GM21528 (cell line): Measurements from ENCODE around the gene F3.
A peak's percentile ranks its signal among the peaks of the same experiment; 100 is the strongest.
"Not testable (repeated sequence)": the region's sequence is repeated elsewhere in the genome, so short reads cannot be mapped to it uniquely, and the experiment has no call there.

Experiments
- ATAC-seq: cut with Tn5 transposase; IDR thresholded peaks from one replicate; pipeline ENCODE4 v1.9.1; 2021; ENCODE audit warnings: mild to moderate bottlenecking, moderate library complexity; ENCODE audit not compliant: unreplicated experiment, low FRiP score

F3 gene

DNA sequence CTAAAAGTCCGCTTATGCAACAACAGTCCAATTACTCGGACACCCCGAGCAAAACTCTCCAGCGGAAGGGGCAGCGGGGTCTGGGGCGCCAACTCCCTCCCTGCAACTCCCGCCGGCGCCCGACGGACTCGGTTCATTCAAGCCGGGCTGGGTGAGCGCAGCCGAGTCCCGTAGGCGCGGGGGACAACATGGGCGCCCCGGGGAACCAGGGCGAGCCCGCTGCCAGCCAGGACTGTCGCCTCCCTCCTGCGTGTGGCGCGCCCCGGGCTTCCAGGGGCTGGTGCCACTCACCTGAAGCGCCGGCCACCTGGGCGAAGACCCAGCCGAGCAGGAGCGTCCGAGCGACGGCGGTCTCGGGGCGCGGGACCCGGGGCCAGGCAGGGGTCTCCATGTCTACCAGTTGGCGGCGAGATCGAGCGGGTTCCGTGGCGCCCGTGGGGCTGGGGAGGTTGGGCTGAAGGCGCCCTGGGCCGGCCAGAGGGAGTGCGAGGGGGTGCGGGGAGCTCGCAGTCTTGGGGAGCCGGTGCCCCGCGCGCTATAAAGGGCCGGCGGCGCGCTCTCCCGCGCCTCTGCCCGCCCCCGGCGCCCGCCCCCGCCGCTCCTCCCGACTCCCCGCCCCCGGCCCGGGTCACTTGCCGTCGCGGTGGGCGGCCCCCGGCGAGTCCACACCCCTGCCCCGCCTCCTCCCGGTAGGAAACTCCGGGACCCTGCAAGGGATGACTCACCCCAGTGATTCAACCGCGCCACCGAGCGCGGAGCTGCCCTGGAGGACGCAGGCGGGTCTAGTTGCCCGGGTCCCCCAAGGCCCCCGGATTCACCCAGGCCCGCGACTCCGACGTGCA, at the start of gene F3:
Gene F3 (minus strand): TSS at position 514 of the 842 bp plus-strand sequence. CDS start 123 bp downstream, at position 391.
- peak; percentile 87 for ATAC-seq

DNA sequence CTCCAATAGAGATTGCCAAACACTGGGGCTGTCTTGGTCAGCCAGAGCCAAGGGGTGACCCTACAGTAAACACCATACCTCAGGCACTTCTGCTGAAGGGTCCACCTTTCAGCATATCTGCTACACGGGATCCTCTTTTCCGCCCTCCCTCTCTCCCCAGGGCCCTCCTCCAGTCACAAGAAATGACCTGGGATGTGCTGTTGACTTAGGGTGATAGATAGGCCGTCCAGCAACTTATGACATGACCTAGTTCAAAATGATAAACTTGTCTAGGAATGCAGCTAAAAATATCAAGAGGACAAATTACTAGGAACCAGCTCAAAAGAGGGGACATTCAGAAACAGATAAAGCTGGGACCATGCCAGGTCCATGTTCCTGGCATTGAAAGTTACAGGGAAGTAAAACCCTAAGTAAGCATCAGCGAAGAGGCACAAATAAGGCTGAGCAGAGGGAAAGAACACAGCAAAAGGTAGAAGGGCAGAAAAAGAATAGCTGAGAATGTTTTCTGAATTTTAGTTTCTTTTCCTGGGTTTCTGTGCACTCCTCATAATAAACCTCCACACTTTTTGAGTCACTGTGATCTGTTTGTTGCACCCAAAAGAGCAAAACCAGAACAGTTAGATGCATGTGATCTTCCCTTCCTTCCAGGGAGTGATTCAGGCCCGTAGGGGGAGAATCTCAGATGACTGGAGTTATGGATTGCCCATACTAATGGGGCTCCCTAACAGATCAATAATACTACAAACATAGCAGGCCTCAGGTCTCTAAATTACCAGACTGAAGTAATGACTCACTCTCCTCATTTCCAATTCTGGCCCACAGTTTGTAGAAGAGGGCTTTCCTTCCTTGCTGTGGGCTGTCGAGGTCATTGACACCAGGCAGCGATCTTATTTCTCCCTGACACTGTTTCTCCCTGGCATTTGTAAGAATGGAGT, 48.9 kb upstream of the F3 start:
- ATAC-seq = no peak

DNA sequence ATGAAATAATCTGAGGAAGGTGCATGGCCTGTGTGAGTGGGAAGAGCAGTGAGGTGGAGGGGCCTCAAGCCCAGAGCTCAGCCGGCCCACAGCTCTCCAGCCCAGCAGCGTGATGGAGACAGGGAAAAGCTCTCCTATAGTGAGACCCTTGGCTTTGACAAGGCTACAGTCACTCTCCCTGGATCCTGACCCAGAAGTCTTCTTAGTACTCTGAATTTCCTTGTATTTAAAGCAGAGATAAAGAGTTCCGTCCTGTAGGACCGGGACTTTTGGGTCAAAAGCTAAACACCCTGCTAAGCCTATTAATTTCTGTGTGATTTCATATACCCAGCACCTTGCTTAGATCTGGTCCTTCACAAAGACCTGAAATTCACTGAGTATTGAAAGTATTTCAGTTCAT, 48.2 kb upstream of the F3 start:
- ATAC-seq = no peak

DNA sequence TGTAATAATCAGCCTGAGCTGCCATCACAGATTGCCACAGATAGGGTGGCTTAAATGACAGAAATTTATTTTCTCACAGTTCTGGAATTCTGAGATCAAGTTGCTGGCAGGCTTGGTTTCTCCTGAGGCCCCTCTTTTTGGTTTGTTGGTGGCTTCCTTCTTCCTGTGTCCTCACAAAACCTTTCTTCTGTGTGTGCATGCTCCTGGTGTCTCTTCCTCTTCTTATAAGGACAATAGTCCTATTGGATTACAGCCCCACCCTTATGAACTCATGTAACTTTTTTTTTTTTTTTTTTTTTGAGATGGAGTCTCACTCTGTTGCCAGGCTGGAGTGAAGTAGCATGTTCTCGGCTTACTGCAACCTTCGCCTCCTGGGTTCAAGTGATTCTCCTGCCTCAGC, 41.0 kb upstream of the F3 start:
- no peak for ATAC-seq

DNA sequence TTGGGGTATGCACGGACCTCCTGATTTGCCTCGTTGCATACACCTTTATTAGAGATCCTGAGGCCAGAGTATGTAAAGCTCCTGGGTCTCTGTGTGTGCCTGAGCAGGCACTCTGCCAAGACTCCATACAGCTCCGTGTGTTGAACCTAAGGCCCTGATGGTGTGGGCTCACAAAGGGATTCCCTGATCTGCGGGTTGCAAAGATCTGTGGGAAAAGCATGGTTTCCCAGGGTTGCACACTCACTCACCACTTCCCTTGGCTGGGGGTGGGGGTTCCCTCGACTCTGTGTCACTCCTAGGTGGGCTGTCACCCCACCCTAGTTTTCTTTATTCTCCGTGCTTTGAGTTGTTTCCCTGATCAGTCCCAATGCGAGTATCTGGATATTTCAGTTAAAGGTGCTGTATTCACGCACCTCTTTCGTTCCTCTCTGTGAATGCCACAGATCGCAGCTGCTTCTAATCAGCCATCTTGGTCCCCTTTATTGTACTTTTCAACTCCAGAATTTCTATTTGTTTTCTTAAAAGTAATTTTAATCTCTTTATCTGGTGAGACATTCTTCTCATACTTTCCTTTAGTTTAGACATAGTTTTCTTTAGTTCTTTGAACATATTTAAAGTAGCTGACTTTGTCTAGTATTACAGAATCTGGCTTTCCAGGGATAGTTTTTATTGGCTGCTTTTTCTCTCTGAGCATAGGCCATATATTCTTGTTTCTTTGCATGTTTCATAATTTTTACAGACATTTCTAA, 39.0 kb upstream of the F3 start:
- no peak for ATAC-seq

DNA sequence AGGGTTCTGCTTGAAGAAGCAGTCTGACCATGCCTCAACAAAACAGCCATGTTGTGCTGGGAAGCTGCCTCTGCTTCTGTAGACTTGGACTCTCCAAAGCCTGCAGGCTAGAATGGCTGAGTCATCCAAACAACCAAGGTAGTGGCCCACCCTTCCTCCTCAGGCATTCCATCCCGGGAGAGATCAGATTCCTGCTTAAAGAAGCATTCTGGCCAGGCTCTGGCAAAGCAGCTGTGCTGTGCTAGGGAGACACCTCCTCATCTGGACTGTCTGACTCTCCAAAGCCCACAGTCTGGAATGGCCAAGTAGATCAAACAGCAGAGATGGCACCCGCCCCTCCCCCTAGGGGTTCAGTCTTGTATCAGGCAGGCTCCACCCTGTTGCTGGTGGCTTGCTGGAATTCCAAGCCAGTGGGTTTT, 38.3 kb upstream of the F3 start:
- ATAC-seq = no peak

DNA sequence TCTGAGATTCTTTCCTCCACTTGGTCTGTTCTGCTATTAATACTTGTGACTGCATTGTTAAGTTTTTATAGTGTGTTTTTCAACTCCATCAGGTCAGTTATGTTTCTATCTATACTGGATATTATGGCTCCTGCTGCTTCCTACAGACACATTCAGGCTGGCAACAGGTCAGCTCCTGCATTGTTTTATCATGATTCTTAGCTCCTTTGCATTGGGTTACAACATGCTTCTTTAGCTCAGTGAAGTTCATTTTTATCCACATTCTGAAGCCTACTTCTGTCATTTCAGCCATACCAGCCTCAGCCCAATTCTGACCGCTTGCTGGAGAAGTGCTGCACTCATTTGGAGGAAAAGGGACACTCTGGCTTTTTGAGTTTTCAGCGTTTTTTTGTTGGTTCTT, 37.3 kb upstream of the F3 start:
- ATAC-seq = no peak

DNA sequence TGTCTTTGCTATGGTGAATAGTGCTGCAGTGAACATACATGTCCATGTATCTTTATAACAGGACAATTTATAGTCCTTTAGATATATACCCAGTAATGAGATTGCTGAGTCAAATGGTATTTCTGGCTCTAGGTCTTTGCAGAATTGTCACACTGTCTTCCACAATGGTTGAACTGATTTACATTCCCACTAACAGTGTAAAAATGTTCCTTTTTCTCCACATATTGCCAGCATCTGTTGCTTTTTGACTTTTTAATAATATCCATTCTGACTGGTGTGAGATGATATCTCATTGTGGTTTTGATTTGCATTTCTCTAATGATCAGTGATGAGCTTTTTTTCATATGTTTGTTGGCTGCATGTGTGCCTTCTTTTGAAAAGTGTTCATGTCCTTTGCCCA, 32.4 kb upstream of the F3 start:
- not testable (repeated sequence) for ATAC-seq

DNA sequence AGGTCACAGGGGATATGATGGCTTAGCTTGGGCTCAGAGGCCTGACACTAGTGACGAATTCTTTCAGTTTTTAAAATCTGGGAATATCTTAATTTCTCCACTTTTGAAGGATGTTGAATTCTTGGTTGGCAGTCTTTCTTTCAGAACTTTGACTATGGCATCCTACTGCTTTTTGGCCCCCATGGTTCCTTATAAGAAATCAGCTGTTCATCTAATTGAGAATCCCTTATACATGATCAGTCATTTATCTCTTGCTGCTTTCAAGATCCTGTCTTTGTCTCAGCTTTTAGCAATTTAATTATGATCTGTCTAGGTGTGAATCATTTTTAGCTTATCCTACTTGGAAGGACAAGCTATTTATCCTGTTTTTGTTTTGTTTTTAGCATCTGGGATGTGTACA, 31.2 kb upstream of the F3 start:
- no peak for ATAC-seq

DNA sequence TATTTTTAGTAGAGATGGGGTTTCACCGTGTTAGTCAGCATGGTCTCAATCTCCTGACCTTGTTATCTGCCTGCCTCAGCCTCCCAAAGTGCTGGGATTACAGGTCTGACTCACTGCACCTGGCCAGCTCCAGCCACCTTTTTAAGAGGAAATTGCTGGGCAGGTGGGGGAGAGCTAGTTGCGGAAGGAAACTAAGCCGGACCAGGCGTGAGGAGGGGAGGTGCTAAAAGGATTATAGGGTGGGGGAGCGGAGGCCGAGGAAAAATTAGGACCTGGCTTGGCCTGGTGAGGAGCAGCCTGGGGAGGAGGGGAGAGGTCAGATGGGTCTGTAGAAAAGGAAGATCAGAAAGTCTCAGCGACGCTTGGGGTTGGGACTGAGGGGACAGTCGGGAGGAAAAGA, 29.4 kb upstream of the F3 start:
- not testable (repeated sequence) for ATAC-seq

DNA sequence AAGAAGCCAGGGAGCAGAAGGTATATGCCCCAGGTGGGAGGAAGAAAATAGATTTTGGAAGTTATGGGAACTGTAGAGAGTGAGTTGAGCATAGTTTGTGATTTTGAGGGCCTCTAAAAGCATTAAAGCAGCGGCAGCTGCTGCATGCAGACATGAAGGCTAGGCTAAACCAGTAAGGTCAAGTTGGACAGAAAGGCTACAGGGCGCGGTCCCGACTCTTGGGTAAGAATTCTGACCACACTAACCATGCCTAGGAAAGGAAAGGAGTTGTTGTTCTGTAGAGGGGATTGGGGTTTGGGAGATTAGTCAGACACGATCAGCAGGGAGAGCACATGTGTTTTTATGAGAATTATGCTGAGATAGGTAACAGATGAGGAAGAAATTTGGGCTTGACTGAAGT, 27.2 kb upstream of the F3 start:
- ATAC-seq = not testable (repeated sequence)

DNA sequence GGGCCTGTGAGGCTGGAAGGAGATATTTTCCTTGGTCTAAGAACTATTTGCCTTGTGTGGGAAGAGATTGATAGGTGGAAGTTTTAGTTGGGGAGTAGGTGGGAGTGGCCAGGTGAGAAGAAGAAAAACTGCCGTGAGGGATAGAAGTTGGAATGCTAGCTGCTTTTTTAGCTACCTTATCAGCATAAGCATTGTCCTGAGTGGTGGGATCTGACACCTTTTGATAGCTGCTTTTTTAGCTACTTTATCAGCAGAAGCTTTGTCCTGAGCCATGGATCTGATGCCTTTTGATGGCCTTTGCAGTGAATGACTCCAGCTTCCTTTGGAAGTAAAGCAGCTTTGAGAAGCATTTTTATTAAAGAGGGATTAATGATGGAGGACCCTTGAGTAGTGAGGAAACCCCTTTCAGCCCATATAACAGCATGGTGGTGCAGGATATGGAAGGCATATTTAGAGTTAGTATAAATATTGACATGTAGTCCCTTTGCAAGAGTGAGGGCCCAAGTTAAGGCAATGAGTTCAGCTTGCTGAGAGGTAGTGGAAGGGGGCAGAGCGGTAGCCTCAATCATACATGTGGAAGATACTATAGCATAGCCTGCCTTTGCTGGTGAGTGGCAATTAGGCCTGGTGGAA, 26.5 kb upstream of the F3 start:
- ATAC-seq = not testable (repeated sequence)

DNA sequence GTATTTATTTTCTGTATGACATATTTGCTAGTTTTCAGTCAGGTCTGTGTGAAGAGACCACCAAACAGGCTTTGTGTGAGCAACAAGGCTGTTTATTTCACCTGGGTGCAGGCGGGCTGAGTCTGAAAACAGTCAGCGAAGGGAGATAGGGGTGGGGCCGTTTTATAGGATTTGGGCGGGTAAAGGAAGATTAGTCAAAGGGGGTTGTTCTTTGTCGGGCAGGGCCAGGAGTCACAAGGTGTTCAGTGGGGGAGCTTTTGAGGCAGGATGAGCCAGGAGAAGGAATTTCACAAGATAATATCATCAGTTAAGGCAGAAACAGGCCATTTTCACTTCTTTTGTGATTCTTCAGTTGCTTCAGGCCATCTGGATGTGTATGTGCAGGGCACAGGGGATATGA, 24.9 kb upstream of the F3 start:
- ATAC-seq = not testable (repeated sequence)

DNA sequence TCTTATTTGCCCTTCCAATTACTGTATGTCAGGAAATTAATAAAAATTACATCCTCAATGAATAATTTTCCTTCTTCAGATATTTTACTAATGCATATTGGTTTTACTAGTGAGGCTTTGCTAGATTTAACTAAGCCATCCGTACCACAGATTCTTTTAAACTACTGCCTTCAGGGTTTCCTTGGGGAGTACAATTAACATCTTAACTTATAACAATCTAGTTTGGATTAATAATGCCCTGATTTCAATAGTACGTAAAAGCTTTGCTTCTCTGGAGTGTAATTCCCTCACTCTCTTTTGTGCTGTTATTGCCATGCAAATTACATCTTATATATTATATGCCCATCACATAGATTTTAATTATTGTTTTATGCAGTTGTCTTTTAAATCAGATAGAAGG, 24.3 kb upstream of the F3 start:
- no peak for ATAC-seq

DNA sequence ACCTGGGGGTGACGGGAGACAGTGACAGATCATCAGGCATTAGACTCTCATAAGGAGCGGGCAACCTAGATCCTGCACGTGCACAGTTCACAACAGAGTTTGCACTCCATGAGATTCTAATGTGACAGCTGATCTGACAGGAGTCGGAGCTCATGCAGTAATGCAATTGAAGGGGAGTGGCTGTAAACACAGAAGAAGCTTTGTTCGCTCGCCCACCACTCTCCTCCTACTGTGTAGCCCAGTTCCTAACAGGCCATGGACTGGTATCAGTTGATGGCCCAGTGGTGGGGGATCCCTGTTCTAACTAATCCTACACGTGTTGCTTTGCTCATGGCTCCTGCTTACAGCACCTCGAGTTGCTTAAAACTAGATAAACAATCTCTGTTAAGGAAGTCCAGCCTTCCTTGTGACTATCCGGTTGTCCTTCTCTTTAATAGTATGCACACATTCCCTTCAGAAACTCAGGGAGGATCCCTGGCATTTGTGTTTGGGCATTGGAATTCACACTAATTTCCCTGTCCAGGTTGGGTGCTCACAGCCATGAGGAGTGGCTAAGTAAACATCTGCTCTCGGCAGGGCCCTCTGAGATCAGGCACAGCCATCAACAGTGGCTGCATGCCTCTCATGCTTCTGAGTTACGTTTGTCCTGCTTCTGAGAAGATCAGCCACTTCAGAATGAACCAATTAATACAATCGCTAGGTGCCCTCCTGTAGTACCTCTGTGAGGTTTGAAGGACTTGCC, 21.1 kb upstream of the F3 start:
- no peak for ATAC-seq

DNA sequence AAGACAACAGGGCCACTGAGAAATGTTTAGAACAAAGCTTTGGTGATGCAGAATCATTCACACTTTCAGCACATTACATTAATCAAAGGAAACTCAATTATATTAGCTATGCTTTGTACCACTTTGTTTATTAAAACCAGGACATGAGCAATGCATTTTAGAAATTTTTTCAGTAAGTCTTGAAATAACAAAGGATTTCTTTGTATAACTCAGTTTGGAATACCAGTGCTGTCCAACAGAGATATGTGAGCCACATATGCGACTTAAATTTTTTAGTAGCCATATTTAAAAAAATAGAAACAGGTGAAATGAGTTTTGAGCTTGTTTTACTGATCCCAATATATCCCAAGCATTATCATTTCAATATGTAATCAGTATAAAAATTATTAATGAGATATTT, 18.8 kb upstream of the F3 start:
- no peak for ATAC-seq

DNA sequence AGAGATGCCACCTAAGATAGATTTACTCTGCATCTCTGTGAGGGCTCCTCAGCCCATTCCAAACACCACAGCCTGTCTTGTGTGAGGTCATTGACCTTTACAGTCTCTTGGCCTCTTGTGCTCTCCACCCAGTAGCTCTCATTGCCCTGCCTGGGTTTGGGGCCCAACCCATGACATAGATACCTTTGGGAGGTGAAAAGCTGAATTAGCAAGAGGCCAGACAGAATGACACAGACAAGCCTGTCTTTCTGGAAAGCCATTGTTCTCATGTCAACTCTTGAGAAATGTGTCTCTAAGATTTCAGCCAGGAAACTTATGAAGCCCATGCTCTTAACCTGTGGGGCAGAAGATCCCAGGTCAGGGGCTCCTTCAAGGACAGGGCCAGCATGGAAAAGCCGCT, 18.4 kb upstream of the F3 start:
- no peak for ATAC-seq

DNA sequence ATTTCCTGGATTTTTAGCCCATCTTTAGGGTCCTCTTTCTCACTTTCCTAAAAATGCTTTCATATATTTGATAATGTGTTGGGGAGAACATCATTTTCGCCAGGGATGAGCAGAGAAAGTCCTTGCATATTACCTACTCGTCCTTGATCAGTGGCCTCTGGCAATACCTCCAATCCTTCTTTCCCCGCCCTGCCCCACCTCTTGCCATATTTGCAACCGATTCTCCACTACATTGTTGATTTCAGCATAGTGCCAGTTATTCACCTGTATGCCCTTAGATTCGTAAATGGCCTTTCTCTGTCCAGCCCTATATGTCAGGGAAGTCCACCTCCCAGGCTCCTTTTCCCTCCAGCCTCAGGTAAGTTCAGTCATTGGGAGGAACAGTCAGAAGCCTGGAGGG, 13.5 kb upstream of the F3 start:
- no peak for ATAC-seq

DNA sequence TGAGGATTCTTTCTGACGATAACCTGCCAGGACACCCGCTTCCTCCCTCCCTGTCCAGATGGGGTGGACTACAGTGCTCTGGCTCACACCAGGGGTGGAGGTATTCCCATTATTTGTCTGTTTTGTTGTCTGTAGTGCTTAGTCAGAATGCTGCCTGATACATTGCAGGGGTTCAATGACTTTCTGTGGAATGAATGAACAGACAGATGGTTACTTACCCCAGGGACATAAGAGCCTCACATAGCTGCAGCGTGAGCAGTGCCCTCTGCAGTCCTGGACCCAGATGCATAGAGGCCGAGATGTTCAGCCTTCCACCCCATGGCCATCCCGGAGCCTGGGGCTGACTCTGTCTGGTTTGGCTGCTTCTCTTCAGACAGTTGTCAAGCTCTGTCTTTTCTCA, 13.0 kb upstream of the F3 start:
- ATAC-seq = no peak

DNA sequence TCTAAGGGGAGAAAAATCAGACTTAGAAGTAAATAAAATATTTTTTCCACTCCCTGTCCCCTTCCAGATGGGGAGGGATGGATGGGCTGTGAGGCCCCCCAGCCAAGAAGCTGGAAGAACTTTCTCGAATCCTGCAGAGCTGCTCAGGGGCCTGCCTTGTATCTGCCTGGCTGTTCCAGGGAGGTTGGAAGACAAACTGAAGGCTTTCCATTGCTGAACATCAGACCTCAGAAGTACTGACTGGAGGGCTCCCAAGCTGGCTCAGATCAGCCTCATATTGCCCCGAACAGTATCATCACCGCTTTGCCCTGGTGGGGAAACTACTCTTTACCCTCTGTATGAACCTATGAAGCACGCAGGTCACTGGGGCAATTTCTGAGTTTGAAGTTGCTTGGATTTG, 12.4 kb upstream of the F3 start:
- no peak for ATAC-seq
